Stimulated activated CD4-positive, alpha-beta T cell treated with anti-CD3 and anti-CD28 coated beads, Interleukin-1b, Interleukin-23, amount 100 ng/mL, for 48 hours (primary cell): ENCODE data around the gene ATP6V0E2.

Experiments
- DNase-seq: peaks from one replicate; pipeline ENCODE4 v3.0.0-alpha.2; 2020

Gene ATP6V0E2

GRCh38 chr7:149864751-149865150 lies 9.0 kb upstream of the ATP6V0E2 start:
- DNase-seq = no peak

- DNase-seq = peak; percentile 48
Observed at GRCh38 chr7:149865437-149865836, 8.3 kb upstream of the ATP6V0E2 start.

- no peak for DNase-seq
Observed at GRCh38 chr7:149866139-149866778, 7.5 kb upstream of the ATP6V0E2 start.

- DNase-seq = no peak
Observed at GRCh38 chr7:149866779-149867447, 6.9 kb upstream of the ATP6V0E2 start.

GRCh38 chr7:149867762-149868622 lies 5.8 kb upstream of the ATP6V0E2 start:
- DNase-seq = no peak

GRCh38 chr7:149868623-149869290 lies 5.0 kb upstream of the ATP6V0E2 start:
- DNase-seq = no peak

- no peak for DNase-seq
Observed at GRCh38 chr7:149869291-149869650, 4.5 kb upstream of the ATP6V0E2 start.

- DNase-seq = peak; percentile 25
Observed at GRCh38 chr7:149869867-149870266, 3.9 kb upstream of the ATP6V0E2 start.

- no peak for DNase-seq
Observed at GRCh38 chr7:149870274-149870673, 3.5 kb upstream of the ATP6V0E2 start.

GRCh38 chr7:149870701-149871483 lies 2.9 kb upstream of the ATP6V0E2 start:
- peak; percentile 30 for DNase-seq

GRCh38 chr7:149871576-149871975 lies 2.2 kb upstream of the ATP6V0E2 start:
- no peak for DNase-seq

- DNase-seq = peak; percentile 40
Observed at GRCh38 chr7:149872419-149873073, 1.2 kb upstream of the ATP6V0E2 start.

- DNase-seq = no peak
Observed at GRCh38 chr7:149873970-149874643, 338 bp downstream of the ATP6V0E2 start.

- DNase-seq = no peak
Observed at GRCh38 chr7:149874644-149875028, 867 bp downstream of the ATP6V0E2 start.

GRCh38 chr7:149875396-149875795 lies 1.6 kb downstream of the ATP6V0E2 start:
- DNase-seq = no peak

GRCh38 chr7:149877890-149878522 lies 4.2 kb downstream of the ATP6V0E2 start:
- no peak for DNase-seq

- DNase-seq = no peak
Observed at GRCh38 chr7:149878523-149878921, 4.8 kb downstream of the ATP6V0E2 start.

GRCh38 chr7:149879271-149879743 lies 5.5 kb downstream of the ATP6V0E2 start:
- DNase-seq = no peak

GRCh38 chr7:149879766-149880637 lies 6.2 kb downstream of the ATP6V0E2 start:
- no peak for DNase-seq
